GM18508 (cell line): ENCODE data around the gene HERC4.
"Not testable (repeated sequence)": the region's sequence is repeated elsewhere in the genome, so short reads cannot be mapped to it uniquely, and the experiment has no call there.

Source experiments
- ATAC-seq: cut with Tn5 transposase; IDR thresholded peaks from one replicate; pipeline ENCODE4 v1.9.1; 2021; ENCODE audit warnings: moderate number of reproducible peaks; ENCODE audit not compliant: insufficient read depth, unreplicated experiment

HERC4 gene

DNA sequence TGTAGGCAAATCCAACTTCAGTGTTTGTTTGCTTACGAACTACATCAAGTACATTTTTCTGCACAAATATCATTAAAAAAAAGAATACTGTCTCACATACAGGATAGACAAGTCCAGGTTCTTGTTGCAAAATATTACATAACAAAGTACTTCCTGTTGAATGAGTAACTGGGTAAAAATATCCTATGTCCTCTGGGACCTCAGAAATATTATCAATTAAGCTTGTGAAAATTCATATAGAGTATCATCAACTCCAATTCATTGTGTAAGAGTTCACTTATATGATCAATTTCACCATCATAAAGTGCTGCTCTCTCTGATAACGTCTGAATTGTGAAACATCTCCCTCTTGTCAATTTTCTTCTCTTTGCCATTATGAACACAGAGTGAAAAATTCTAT is 22.6 kb downstream of the HERC4 start:
- ATAC-seq: no peak

GRCh38 chr10:68049289-68050078 is 25.6 kb downstream of the HERC4 start:
- ATAC-seq: no peak

- ATAC-seq: no peak
Measured at GRCh38 chr10:68047554-68048327, 27.3 kb downstream of the HERC4 start.

- ATAC-seq: no peak
Measured at GRCh38 chr10:68047122-68047521, 28.0 kb downstream of the HERC4 start.

- no peak for ATAC-seq
Measured at GRCh38 chr10:68046642-68047041, 28.4 kb downstream of the HERC4 start.

DNA sequence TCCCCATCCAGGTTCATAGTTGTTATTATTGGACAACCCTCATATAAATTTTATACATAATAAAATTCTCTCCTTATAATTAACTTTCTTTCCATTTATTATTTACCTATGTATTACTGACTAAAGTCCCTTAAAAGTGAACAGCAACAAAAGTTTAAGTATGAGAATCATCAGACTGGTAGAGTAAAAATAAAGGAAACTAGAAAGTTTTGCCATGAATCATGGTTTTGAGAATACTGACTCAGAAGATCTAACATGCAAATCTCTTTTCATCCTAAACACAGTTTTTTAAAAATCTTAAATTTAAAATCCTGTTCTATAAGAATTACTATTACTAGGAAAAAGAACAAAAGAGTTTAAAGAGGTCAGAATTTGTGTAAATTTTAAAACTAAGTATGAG is 32.1 kb downstream of the HERC4 start:
- no peak for ATAC-seq

DNA sequence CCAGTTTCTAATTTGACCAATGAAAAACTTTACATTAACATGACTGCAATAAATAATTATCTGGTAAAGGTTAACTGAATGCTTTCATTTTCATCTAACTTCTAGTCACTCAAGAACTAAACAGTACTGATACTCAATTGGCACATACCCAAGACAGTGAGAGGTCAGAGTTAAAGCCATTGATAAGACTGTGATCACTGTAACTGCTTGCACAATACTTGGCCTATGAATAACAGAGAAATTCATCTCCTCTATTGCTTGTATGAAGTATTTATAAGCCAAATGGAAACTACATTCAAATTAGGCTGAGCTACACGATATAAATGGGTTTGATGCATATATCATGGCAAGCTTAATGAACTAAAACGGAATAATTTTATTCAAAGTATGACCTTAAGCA is 43.0 kb downstream of the HERC4 start:
- ATAC-seq: no peak

- no peak for ATAC-seq
Measured at GRCh38 chr10:68027429-68027828, 47.7 kb downstream of the HERC4 start.

GRCh38 chr10:68023292-68023691 is 51.8 kb downstream of the HERC4 start:
- ATAC-seq: no peak

GRCh38 chr10:68022324-68022723 is 52.8 kb downstream of the HERC4 start:
- ATAC-seq: not testable (repeated sequence)

GRCh38 chr10:68016519-68016918 is 58.6 kb downstream of the HERC4 start:
- ATAC-seq: not testable (repeated sequence)

- no peak for ATAC-seq
Measured at GRCh38 chr10:68010426-68010940, 64.6 kb downstream of the HERC4 start.

- ATAC-seq: no peak
Measured at GRCh38 chr10:68007356-68007755, 67.7 kb downstream of the HERC4 start.

GRCh38 chr10:68001539-68001938 is 73.5 kb downstream of the HERC4 start:
- ATAC-seq: no peak

DNA sequence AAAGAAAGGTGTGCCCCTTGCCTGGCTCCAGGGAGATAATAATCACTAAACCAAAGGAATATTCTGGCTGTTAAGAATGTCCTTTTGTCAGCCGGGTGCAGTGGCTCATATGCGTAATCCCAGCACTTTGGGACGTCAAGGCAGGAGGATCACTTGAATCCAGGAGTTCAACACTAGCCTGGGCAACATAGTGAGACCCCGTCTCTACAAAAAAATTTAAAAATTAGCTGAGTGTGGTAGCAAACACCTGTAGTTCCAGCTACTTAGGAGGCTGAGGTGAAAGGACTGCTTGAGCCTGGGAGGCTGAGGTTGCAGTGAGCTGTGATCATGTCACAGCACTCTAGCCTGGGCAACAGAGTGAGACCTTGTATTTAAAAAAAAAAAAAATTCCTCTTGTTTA is 74.1 kb downstream of the HERC4 start:
- no peak for ATAC-seq

DNA sequence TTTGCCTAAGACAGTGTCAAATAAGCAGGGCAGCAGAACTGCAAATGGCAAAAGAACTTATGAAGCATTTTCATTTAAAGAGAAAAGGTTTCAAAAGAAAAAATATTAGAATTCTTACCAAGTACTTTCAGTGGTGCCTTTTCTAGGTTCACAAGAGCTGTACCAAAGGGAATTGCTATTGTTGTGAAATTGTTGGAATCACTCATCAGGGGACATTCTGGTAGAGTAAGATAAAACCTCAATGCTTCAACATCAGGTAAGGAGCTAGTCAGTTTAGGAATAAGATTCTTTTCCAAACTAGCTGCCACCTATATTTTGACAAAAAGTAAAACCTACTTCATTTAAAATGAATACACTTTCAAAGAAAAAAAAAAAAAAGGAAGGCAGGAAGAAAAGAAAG is 85.0 kb downstream of the HERC4 start:
- ATAC-seq: no peak

- no peak for ATAC-seq
Measured at GRCh38 chr10:67988606-67989005, 86.5 kb downstream of the HERC4 start.

- ATAC-seq: not testable (repeated sequence)
Measured at GRCh38 chr10:67982603-67983002, 92.5 kb downstream of the HERC4 start.

DNA sequence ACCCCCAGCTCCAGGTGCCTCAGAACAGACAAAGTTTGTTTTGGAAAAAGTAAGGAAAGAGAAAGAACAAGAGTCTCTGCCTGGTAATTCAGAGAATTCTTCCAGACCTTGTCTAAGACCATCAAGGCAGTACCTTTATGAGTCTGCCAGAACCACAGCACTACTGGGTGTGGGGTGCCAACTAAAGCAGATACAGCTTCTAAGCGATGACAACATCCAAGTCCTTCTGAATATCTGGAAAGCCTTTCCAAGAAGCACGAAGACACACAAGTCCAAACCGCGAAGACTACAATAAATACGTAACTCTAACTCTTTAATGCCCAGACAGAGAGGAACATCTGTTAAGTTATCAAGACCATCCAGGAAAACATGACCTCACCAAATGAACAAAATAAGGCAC is 96.3 kb downstream of the HERC4 start:
- no peak for ATAC-seq

- ATAC-seq: no peak
Measured at GRCh38 chr10:67977251-67977650, 97.8 kb downstream of the HERC4 start.
